Activated CD4-positive, alpha-beta T cell treated with anti-CD3 and anti-CD28 coated beads, Interleukin-2, Interleukin-4, amounts not matched to agents 100 ng/mL and 50 ng/mL, durations not matched to agents 16 hours and 8 hours (primary cell): ENCODE results near the gene ZNF23.
A peak's percentile ranks its signal among the peaks of the same experiment; 100 is the strongest.

Source experiments
- DNase-seq: peaks from one replicate; pipeline ENCODE4 v3.0.0-alpha.2; 2020; ENCODE audit warnings: low spot score

ZNF23 gene

GRCh38 chr16:71426069-71426879 lies 35.8 kb downstream of the ZNF23 start:
- DNase-seq = peak; percentile 73

- DNase-seq = no peak
Observed at GRCh38 chr16:71425746-71426068, 36.3 kb downstream of the ZNF23 start.

GRCh38 chr16:71424626-71425025 lies 37.4 kb downstream of the ZNF23 start:
- DNase-seq = no peak

DNA sequence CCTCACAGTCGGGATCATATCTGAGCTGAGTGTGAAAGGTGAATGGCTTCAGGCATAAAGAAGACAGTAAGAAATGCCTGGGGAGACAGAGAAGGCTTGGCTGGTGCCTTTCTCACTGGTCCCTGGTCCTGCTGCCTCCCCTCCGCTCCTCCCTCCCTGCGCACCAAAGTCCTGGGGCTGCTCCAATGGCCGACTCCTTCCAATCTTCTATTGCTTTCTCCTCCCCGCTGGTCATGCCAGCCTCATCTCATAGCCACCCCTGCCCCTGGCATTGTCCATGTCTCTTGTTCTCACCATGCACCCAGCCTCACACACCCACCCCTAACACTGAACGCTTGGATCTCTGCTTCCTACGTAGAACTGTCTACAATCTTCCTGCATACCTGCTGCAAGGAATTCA lies 38.2 kb downstream of the ZNF23 start:
- DNase-seq = no peak

DNA sequence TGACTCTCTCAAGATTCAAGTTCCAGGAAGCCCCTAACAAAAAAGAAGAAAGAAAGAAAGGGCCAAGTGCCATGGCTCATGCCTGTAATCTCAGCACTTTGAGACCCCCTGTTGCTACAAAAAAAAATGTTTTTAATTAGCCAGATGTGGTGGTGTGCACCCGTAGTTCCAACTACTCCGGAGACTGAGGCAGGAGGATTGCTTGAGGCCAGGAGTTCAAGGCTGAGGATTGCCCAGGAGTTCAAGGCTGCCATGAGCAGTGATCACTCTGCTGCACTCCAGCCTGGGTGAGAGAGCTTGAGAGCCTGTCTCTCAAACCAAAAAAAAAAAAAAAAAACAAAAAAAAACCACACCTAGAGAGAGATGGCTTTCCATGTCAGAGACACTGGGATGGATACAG lies 39.0 kb downstream of the ZNF23 start:
- DNase-seq = no peak

DNA sequence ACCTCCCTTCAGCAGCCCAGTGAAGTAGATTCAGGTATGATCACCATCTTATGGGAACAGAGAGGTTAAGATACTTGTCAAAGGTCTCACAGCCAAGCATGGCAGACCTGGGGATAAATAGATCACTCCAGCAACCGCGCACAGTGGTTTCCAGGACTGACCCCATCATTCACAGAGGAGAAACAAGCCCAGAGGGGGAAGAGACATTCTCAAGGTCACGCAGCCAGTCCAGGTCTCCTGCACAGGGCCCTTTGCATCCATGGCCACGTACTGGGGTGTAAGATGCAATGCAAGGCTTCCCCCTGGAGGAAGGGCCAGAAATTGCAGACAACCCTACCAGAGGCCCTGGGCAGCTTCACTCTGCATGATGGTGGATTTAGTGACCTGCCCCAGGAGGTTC lies 40.1 kb downstream of the ZNF23 start:
- peak; percentile 50 for DNase-seq

DNA sequence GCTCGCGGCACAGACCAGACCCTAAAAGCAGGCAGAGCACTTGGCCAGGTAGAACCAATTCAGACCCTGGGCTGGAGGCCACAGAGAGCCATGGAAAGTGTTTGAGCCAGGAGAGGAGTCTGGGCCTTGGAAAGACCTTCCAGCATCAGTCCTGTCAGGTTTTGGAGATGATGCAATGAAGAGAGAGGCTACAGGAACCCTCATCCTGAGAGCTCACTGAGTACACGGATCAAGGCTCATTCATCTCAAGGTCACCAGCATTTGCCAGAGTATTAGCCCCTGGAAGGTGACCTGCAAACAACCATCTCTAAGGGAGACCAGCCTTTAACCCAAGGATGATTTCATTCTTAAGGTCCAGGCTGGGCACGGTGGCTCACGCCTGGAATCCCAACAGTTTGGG lies 48.0 kb downstream of the ZNF23 start:
- DNase-seq = no peak

DNA sequence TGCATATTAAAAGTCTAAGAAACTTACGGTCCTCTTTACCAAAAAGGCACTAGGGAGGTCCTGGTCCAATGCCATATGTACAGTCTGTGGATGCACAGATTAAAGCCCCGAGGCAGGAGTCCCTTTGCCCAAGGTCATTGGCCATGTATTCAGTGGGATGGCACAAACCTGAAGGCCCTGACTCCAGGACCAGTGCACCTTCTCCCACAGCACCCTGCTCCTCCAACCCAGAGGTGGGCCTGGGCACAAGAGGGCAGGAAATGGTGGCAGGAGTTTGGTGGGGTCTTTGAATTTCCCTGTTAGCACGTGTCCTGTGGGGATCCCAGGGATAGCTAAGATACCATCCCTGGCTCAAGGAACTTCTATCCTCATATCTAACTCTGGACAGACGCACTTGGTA lies 48.7 kb downstream of the ZNF23 start:
- DNase-seq = no peak

- peak; percentile 70 for DNase-seq
Observed at GRCh38 chr16:71412270-71413160, 49.5 kb downstream of the ZNF23 start.

DNA sequence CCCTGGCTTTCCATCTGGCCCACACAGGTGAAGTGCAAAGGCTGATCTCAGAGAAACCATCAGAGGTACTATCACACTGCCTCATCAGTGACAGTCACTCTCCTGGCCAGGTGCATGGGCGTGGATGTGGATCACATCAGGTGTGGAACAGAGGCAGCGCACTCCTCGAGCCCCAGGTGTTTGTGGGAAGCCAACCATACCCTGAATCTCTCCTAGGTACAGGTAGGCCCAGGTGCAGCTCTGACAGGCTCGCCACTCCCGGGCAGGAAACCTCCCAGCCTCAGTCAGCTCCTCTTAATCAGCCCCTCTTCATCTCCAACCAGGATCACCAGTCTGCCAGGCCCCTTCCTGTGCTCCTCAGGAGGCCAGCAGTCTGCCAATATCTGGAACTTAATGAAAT lies 51.9 kb downstream of the ZNF23 start:
- DNase-seq = no peak

DNA sequence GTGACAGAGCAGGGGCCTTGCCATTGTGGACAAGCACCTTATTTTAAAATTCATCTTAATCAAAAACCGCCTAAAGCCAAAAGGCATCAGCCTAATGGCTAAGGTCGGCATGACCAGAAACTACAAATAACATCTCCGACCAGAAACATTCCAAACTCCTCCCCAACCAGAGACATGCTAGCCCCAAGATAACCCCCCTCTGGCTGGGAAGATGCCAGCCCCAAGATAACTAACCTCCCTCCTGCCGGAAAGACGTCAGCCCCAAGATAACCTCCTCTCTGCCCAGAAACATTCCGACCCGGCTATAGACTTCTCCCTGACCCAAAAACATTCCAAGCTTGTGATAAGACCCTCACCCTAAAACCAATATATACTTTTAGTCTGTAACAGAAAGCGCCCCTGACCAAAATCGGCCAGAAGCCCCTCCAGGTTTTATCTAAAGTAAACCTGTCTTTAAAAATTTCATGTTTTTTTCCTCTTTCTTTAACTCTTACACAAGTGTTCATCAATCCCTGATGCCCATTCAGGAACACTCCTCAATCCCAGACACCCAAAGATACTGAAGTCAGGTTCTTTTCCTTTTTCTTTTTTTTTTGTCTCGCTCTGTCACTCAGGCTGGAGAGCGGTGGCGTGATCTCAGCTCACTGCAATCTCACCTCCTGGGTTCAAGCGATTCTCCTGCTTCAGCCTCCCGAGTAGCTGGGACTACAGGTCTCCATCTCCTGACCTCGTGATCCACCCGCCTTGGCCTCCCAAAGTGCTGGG lies 52.9 kb downstream of the ZNF23 start:
- DNase-seq = no peak

- no peak for DNase-seq
Observed at GRCh38 chr16:71408536-71408935, 53.5 kb downstream of the ZNF23 start.

- no peak for DNase-seq
Observed at GRCh38 chr16:71407731-71408130, 54.3 kb downstream of the ZNF23 start.

DNA sequence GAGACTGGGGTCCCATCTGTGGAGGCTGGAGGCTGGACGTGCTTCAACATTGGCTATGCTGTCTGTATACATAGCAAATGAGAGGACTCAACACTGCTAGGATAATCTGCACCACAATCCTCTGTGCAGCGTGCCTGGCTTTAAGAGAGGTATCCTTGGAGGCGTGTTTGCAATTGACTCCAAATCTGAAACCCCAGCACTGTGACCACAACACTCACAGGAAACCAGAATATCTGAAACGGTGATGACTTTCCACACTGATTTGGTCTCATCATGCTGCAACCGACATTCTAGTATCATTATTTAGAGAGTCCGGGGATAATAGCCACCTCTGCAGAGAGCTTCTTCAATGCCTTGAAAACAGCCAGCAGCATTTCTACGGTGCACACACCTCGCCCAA lies 55.3 kb downstream of the ZNF23 start:
- no peak for DNase-seq

GRCh38 chr16:71406316-71406715 lies 55.7 kb downstream of the ZNF23 start:
- DNase-seq = no peak

GRCh38 chr16:71404364-71404763 lies 57.7 kb downstream of the ZNF23 start:
- no peak for DNase-seq

DNA sequence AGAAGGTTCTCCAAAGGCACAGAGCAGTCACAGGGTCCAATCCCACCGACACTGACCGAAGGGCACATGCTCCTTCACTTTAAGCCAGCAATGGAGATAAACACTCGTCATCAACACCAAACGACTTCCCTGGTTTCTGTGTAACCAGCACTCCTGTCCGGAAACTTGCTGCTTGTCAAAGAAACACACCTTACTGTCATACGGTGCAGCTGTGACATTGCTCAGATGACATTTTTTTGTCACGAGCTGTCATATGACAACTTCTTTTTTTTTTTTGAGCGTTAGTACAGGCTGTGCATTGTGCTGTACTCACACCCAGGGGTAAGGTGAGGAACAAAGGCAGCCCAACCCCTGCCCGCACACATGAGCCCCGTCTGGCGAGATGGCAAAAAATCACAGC lies 59.4 kb downstream of the ZNF23 start:
- DNase-seq = no peak

DNA sequence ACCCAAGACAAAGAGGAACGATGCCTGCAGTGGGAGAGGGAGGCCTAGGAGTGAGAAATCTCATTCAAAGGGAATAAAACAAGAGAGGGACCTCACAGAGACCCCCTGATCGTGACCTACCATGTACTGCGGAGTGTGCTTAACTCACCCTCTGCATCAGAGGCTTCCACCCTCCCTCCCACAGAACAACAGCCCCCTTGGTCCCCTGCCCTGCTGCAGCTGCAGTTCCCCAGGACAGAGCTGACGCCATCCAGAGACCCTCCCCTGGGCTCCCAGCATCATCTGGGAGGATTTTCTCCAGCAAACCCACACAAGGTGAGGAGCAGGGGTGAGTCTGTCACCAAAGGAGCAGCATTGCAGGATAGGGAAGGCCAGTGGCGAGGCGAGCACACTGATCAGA lies 60.0 kb downstream of the ZNF23 start:
- DNase-seq = no peak

DNA sequence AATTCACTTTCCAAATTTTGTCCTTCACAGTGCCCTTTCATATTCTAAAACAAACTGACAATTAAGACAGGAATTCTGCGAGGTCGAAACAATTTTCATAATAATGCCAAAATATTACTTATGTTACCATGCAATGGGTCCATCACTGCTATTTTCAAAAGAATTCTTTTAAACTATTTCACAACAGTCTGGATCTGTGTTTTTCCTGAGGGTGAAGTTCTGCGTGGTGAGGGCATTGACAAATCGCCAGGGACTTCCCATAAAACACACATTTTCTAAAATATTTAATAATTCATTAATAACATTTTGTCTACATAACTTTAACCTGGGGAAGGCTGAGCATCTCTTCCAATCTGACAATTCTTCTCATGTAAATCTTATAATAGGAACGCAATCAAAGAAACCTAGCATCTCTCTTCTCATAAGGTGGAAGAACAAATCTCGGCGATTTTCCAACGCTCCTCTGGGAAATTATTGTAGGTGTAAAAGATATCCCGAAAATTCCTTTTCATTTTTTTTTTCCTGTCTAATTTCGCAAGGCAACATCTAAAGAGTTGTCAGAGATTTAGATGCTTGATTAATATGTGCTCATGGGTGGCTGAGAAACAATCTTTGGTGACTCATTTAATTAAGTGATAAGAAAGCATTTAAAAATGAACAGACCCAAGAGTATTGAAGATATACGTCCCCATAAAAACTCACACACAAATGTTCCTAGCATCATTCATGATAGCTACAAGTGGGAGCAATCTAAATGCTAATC lies 62.1 kb downstream of the ZNF23 start:
- no peak for DNase-seq
